Stomach (tissue), 9 donors: ENCODE results near the gene SPECC1. TPM values are rescaled to one million over a fixed set of nuclear protein-coding genes. Genes with fewer than 3 reads are reported as not detected.
A peak's percentile ranks its signal among the peaks of the same experiment; 100 is the strongest.
"Not testable (repeated sequence)": the region's sequence is repeated elsewhere in the genome, so short reads cannot be mapped to it uniquely, and the experiment has no call there.

ENCODE experiments used
- DNase-seq, 2 donors: peaks; one replicate each; pipeline versions ENCODE4 v3.0.0 to v3.0.0-alpha.2; 2013 to 2019
- H3K27ac ChIP-seq, 5 donors: fragments of 200-600 bp in 4 of 5; sonication (generic) in 4 of 5; one replicate each; pipeline ENCODE4 v1.5.1; 2013 to 2019; ENCODE audit warnings: mild to moderate bottlenecking in 1 of 5, moderate library complexity in 1 of 5
- H3K27me3 ChIP-seq, 3 donors: fragments of 200-600 bp; sonication (generic); one replicate each; pipeline ENCODE4 v1.5.1; 2017 to 2019; ENCODE audit warnings: mixed run types in 1 of 3
- H3K36me3 ChIP-seq, 4 donors: fragments of 200-600 bp; sonication (generic); 1 replicate in 3 of 4; 2 replicates in 1 of 4; pipeline ENCODE4 v1.5.1; 2016 to 2019
- H3K4me1 ChIP-seq, 4 donors: fragments of 200-600 bp; sonication (generic); one replicate each; pipeline ENCODE4 v1.5.1; 2016 to 2019
- H3K4me3 ChIP-seq, 4 donors: fragments of 200-600 bp; sonication (generic) in 3 of 4; one replicate each; pipeline ENCODE4 v1.5.1; 2016 to 2019; ENCODE audit warnings: mild to moderate bottlenecking in 1 of 4
- H3K9me3 ChIP-seq, 4 donors: fragments of 200-600 bp; sonication (generic); one replicate each; pipeline ENCODE4 v1.5.1; 2016 to 2019
- CTCF ChIP-seq, 7 experiments: fragments of 450-650 bp in 4 of 7; fragments of 200-600 bp in 3 of 7; sonication (generic) in 3 of 7; IDR thresholded peaks; one replicate each; pipeline ENCODE4 v1.5.1; 2016 to 2019; ENCODE audit warnings: antibody characterized with exemption in 7 of 7, control low read depth in 2 of 7, mild to moderate bottlenecking in 1 of 7
- EP300 ChIP-seq: sonication (generic); formaldehyde crosslinking; IDR thresholded peaks from one replicate; pipeline ENCODE4 v1.6.1; 2017; ENCODE audit warnings: antibody characterized with exemption
- POLR2A ChIP-seq, 4 donors: fragments of 450-650 bp; IDR thresholded peaks; one replicate each; pipeline ENCODE4 v1.6.1; 2016; ENCODE audit warnings: antibody characterized with exemption in 4 of 4, control low read depth in 2 of 4, mild to moderate bottlenecking in 1 of 4, moderate library complexity in 1 of 4
- POLR2AphosphoS5 ChIP-seq, 3 donors: sonication (generic); formaldehyde crosslinking; IDR thresholded peaks; one replicate each; pipeline ENCODE4 v1.6.1; 2016; ENCODE audit warnings: antibody characterized with exemption in 3 of 3
- WGBS, 5 donors: extraction: QIAGEN DNeasy Blood & Tissue Kit in 3 of 5; methylation state at CpG; one replicate each; pipeline versions ENCODE4 v1.1.5 to v1.1.7; 2013 to 2018; 5-methylcytosine and 5-hydroxymethylcytosine counted together
- intact Hi-C: fragments of 100-400 bp; cut with DNase I; formaldehyde crosslinking; loops from one replicate; pipeline ENCODE4 v1.15.1; 2023; ENCODE audit warnings: low total_unique reads
- polyA plus RNA-seq, 3 donors: library from polyadenylated mRNA; stranded (reverse); fragments of 200-250 nt; gene quantifications; one replicate each; pipeline ENCODE4 v1.2.3, GENCODE V29; 2013
- total RNA-seq, 5 donors: library from RNA; depleted of rRNA; stranded (reverse); fragments of >200 nt; gene quantifications; one replicate each; pipeline versions ENCODE4 v1.1.0 to v1.2.3, GENCODE V29; 2014 to 2016
- donor health status: healthy with polysubstance abuse.
- donor health status: Bipolar disorder and iron deficiency.
- donor health status: healthy.

SPECC1 gene
- total and polyA plus RNA-seq, 8 donors = 12.8 to 161 (median 34.5) TPM

DNA sequence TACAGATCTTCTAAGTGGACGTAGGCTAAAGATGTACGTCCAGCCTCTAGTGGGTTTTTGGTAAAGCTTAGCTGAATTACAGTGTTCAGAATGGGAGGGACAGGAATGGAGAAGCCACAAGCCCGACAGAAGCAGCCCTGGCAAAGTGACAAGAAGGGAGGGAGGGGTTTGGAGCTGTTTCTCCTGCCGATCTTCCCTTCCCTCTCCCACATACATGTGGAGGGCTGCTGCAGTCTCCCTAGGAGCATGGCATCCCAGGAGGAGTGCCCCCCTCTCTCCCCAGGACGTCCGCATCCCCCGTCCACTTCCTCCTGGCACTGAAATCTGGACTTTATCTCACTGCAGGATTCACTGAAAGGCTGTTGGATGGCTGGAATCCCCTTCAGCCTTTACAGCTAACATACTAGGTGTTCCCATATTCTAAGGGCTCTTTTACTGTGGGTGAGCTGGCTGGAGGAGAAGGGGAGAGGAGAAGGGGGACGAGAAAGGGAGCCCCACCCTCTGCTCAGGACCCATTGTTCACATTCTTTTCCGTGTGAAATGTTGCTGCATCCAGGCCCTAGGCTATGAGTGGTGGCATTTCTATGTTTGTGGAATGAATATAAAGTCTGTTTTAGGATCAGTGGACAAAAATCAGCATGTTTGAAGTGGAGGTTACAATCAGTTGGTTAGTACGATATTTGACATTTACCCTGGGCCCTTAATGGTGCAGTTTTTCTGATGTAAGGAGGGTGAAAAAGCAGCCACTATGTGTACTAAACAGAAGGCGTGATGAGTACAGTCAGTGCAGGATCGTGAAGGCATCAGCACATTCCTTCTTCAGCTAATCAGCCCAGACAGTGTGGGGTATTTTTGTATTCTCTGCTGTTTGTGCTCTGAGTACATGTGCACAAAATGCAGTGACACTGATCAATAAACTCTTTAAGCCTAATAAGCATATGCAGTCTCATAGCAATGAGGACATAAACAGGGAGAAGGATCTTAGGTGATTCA lies 94.6 kb downstream of the SPECC1 start:
- DNase-seq = peak in 1 of 2 donors; percentile 46
- H3K27ac ChIP-seq = no peak overlapping the region
- peaks cover 0 to under 1% (median 0%) of the 10 kb centered on the region in 4 donors for H3K36me3 ChIP-seq
- H3K4me1 ChIP-seq = no peaks in the 10 kb centered on the region
- H3K4me3 ChIP-seq = no peak overlapping the region
- no peak for TF ChIP-seq POLR2AphosphoS5 (IDR thresholded peaks at IDR 0.05)
- H3K9me3 ChIP-seq = no peaks in the 10 kb centered on the region
- peaks cover 0 to 3% (median 0%) of the 10 kb centered on the region in 3 donors for H3K27me3 ChIP-seq
- intact Hi-C loops = no loop called here
- 38 to 47% (median 42%) methylated on average over 12 of the region's 12 CpGs for WGBS, 5 donors

GRCh38 chr17:20105539-20106280 lies 96.6 kb downstream of the SPECC1 start:
- intact Hi-C loops = no loop called here
- no peak for TF ChIP-seq CTCF (IDR thresholded peaks at IDR 0.05)
- TF ChIP-seq EP300 = no peak
- no peak for TF ChIP-seq POLR2AphosphoS5 (IDR thresholded peaks at IDR 0.05)
- no peak for TF ChIP-seq POLR2A (IDR thresholded peaks at IDR 0.05)
- DNase-seq = no peak

GRCh38 chr17:20106446-20106845 lies 97.3 kb downstream of the SPECC1 start:
- H3K27me3 ChIP-seq, H3K9me3 ChIP-seq, H3K4me3 ChIP-seq, H3K36me3 ChIP-seq, H3K4me1 ChIP-seq, intact Hi-C loops, H3K27ac ChIP-seq, DNase-seq: not testable (repeated sequence)

More at GRCh38 chr17:20105539-20106280, 96.6 kb downstream of the SPECC1 start:
- peaks cover 0 to 7% (median 2%) of the 10 kb centered on the region in 4 donors for H3K36me3 ChIP-seq
- no peaks in the 10 kb centered on the region for H3K9me3 ChIP-seq
- H3K27ac ChIP-seq = no peak overlapping the region
- 73 to 79% (median 74%) methylated on average over 8 of the region's 8 CpGs for WGBS, 5 donors
- H3K27me3 ChIP-seq = peaks cover 0 to 3% (median 0%) of the 10 kb centered on the region in 3 donors
- no peak overlapping the region for H3K4me3 ChIP-seq
- no peaks in the 10 kb centered on the region for H3K4me1 ChIP-seq

GRCh38 chr17:20109076-20109475 lies 99.9 kb downstream of the SPECC1 start:
- TF ChIP-seq POLR2AphosphoS5 (IDR thresholded peaks at IDR 0.05) = no peak
- no peak for TF ChIP-seq CTCF (IDR thresholded peaks at IDR 0.05)
- TF ChIP-seq POLR2A (IDR thresholded peaks at IDR 0.05) = no peak
- no peak for TF ChIP-seq EP300

GRCh38 chr17:20111538-20111937 lies 102.4 kb downstream of the SPECC1 start:
- 73 to 82% (median 77%) methylated on average over 10 of the region's 10 CpGs for WGBS, 5 donors
- Histone ChIP-seq H3K4me3 (no peak overlapping the region), H3K36me3 (peaks cover 0 to 9% (median 3%) of the 10 kb centered on the region in 4 donors), H3K9me3 (no peaks in the 10 kb centered on the region), H3K27ac (no peak overlapping the region), H3K27me3 (no peaks in the 10 kb centered on the region), H3K4me1 (peaks cover 0 to 2% (median 0%) of the 10 kb centered on the region in 4 donors)
- TF ChIP-seq POLR2A (IDR thresholded peaks at IDR 0.05) = no peak
- TF ChIP-seq CTCF (IDR thresholded peaks at IDR 0.05) = no peak
- no peak for TF ChIP-seq EP300
- DNase-seq = no peak
- intact Hi-C loops = no loop called here

More at GRCh38 chr17:20109076-20109475, 99.9 kb downstream of the SPECC1 start:
- Histone ChIP-seq H3K27me3 (no peaks in the 10 kb centered on the region), H3K36me3 (peaks cover 0 to 9% (median 3%) of the 10 kb centered on the region in 4 donors), H3K4me1 (no peaks in the 10 kb centered on the region), H3K4me3 (no peak overlapping the region), H3K27ac (no peak overlapping the region), H3K9me3 (no peaks in the 10 kb centered on the region)
- intact Hi-C loops = no loop called here
- no peak for DNase-seq
- 85 to 92% (median 88%) methylated on average over 5 of the region's 5 CpGs for WGBS, 5 donors
